HG03097 (cell line): ENCODE measurements around the gene RAB43.
"Not testable (repeated sequence)": the region's sequence is repeated elsewhere in the genome, so short reads cannot be mapped to it uniquely, and the experiment has no call there.

Experiments used
- ATAC-seq: cut with Tn5 transposase; IDR thresholded peaks from one replicate; pipeline ENCODE4 v1.9.1; 2021; ENCODE audit not compliant: unreplicated experiment, low FRiP score

Gene RAB43

GRCh38 chr3:129121792-129122411 lies at the start of gene RAB43:
RAB43 (minus strand) TSS chr3:129121804; CDS start chr3:129121489, 315 bp downstream.
- ATAC-seq, result peak; percentile 42

- ATAC-seq, result no peak
These were observed 45.2 kb upstream of the RAB43 start for GRCh38 chr3:129166579-129167332.

DNA sequence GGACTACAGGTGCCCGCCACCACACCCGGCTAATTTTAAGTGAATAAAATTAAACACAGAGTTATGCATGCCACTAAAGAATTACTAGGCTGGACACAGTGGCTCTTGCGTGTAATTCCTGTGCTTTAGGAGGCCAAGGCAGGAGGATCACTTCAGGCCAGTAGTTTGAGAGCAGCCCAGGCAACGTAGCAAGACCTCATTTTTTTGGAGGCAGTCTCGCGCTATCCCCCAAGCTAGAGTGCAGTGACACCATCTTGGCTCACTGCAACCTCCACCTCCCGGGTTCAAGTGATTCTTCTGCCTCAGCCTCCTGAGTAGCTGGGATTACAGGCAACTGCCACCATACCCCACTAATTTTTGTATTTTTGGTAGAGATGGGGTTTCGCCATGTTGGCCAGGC lies 44.0 kb upstream of the RAB43 start:
- not testable (repeated sequence) for ATAC-seq

DNA sequence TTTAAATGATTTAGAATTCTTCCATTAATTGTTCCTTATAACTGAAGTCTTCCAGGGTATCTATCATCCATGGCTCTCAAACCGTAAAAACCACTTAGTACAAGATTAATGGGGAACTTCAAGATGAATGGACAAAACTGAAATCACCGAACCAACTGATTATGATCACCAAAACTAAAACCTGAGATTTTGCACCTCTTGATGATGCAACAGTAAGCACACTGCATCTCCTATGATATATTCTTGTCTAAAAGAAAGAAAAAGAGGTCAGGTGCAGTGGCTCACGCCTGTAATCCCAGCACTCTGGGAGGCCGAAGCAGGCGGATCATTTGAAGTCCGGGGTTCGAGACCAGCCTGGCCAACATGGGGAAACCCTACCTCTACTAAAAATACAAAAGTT lies 42.9 kb upstream of the RAB43 start:
- ATAC-seq, result no peak

DNA sequence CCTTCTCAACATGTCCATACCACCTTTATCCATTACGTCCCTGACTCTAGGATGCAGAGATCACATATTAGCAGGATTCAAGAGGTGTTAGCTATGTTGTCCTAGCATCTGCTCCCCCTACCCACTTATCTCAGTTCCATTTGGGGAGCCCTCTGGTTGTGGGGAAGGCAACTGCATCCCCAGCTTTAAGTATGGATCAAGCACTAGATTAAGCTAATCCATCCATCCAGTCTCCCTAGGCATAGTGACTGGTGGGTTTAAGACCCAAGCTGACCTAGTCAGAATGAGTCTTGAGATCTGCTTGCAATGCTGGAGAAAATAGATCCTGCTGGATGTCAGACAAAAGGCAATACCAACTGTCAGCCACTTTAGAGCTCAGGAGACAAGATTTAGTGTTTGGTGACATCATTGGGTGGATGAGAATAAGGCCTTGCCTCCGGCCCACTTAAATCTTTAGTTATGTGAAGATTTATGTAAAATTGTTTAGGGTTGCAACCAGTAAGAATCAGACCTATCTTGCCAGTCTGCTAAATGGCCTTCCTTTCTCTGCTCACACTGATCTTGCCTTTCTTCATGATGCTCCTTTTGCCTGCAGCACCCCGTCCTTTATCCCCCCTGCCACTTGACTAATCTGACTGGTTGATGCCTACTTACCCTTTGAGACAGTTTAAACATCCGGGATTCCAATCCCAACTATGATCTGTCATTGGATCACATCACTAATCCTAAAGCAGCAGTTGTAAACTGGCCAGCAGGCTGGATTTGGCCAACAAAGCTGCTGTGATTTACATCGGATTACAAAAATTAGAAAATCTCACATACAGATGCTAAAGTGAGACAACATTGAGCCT lies 41.4 kb upstream of the RAB43 start:
- no peak for ATAC-seq

DNA sequence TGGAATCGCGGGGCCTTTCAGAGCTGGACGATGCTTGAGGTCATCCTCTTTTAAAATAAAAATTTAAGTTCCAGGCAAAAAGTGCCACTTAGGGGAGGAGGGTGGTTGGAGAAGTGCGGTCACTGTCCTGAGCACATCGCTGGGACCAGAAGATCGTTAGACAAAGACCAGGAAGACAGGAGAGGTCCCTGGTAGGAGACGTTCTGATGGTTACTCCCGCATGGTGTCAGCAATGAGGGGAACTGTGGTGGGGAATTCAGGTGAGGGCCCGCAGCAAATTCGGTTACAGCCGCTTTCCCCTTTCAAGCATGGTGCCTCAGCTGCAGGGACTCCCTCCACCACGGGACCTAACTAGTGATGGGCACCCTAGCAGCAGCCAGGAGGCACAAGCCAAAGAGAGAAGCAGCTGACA lies 40.3 kb upstream of the RAB43 start:
- peak; percentile 6 for ATAC-seq

GRCh38 chr3:129160891-129161859 lies 39.6 kb upstream of the RAB43 start, which contains the start of gene ISY1:
ISY1 (minus strand) TSS chr3:129161063; CDS start chr3:129160975, 88 bp downstream.
- ATAC-seq, result peak; percentile 79

DNA sequence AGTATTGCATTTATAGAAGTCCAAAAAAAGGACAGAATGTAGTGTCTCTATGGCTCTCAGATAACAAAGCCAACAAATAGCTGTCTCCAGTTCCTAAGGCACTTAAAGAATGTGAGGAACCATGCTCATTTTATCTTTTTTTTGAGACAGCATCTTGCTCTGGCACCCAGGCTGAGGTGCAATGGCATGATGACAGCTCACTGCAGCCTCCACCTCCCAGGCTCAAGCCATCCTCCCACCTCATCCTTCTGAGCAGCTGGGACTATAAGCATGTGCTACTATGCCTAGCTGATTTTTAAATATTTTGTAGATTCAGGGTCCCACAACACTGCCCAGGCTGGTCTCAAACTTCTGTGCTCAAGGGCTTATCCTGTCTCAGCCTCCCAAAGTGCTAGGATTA lies 23.2 kb upstream of the RAB43 start:
- no peak for ATAC-seq

DNA sequence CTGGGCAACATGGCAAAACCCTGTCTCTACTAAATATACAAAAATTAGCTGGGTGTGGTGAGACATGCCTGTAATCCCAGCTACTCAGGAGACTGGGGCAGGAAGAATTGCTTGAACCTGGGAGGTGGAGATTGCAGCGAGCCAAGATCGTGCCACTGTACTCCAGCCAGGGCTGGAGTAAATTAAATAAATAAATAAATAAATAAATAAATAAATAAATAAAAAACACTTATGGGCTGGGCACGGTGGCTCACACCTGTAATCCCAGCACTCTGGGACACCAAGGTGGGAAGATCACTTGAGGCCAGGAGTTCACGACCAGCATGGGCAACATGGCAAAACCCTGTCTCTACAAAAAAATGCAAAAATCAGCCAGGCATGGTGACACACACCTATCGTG lies 19.4 kb upstream of the RAB43 start:
- not testable (repeated sequence) for ATAC-seq

- no peak for ATAC-seq
These were observed 18.3 kb upstream of the RAB43 start for GRCh38 chr3:129139911-129140310.

- not testable (repeated sequence) for ATAC-seq
These were observed 14.7 kb upstream of the RAB43 start for GRCh38 chr3:129136275-129136674.

DNA sequence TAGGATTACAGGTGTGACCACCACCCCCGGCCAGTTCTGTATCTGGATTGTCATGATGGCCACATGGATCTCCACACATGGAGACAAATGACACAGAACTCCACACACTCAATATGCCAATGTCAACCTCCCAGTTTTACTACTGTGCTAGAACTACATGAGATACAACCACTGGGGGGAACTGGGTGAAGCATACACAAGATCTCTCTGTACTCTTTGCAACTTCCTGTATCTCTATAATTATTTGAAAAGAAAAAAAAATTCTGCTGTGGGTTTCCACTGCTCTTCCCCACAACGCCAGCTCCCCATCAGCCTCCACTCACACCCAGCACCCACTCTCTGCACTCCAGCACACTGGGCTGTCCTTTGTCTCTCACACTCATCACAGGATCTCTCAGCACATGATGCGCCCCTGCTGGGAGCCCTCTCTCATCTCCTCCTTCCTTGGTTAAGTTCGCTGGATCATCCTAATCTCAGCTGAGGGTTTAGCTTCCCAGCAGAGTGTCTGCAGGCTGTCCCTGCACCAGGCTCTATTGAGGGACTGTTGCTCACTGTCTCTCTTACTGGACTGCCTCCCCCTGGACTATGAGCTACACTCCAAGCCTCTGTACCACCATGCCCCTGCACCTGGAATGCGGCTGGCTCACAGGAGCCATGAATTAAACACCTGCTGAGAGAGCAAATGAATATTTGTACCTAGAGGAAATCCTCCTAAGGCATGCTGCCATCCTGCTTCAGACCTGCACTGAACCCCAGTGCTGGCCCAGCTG lies 10.7 kb upstream of the RAB43 start:
- ATAC-seq, result no peak

- ATAC-seq, result no peak
These were observed 10.0 kb upstream of the RAB43 start for GRCh38 chr3:129131465-129132088.

- ATAC-seq, result no peak
These were observed 8.7 kb upstream of the RAB43 start for GRCh38 chr3:129130291-129130813.

GRCh38 chr3:129128357-129129155 lies 7.0 kb upstream of the RAB43 start:
- ATAC-seq, result no peak

- no peak for ATAC-seq
These were observed 5.2 kb upstream of the RAB43 start for GRCh38 chr3:129126726-129127280.

DNA sequence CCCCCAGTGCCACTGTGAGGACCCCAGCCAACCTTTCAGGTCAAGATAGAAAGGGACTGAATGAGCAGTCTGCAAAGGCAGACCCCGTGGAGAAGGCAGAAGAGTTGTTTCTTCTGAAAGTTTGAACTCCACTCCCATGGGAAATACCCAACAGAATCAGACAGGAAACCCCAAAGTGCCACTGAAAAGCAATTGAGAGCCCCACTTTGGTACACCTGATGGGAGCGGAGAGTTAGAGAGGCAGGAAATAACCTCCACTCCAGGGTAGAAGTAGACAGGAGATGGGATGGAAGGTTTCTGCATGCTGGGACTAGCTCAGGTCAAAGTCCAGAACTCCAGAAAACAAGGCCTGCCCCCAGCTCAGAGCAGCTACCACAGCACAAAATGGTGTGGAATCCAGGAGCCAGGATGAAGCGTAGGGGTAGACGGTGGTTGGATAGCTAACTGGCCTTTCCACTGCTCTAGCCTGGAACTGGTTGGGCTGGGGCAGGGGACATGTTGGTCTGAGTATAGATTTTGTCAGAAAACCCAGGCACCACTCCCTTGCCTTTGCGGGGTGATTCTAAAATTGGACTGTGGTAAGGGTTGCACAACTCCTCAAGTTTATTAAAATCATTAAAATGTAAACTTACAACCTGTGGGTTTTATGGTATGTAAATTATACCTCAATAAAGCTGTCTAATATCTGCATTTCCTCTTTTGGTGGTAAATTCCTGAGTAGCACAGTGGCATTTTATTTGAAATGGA lies 1.9 kb upstream of the RAB43 start:
- no peak for ATAC-seq
